T-helper 2 cell treated with Interferon-gamma antibody and Interleukin-4, amounts not matched to agents 100 ng/mL and 5 ng/mL, for 36 hours (primary cell): ENCODE measurements around the gene RASA1. TPM values are rescaled to one million over a fixed set of nuclear protein-coding genes. Genes with fewer than 3 reads are reported as not detected.

Experiments
- intact Hi-C: fragments of 100-400 bp; cut with micrococcal nuclease; formaldehyde crosslinking; loops from one replicate; pipeline ENCODE4 v1.15.1; 2023
- total RNA-seq: library from RNA; stranded (reverse); gene quantifications from 2 replicates; pipeline ENCODE4 v1.2.3, GENCODE V29; 2022

RASA1 gene
- total RNA-seq, 1 donor from 2014 or later, result 23.9 TPM

- intact Hi-C loops, result loop anchor here (1.0 to 10.0 kb wide), 6 partner anchors 37 to 518 kb away; no protein-coding TSS in a partner anchor
Measured at GRCh38 chr5:87399720-87400119, 132.0 kb downstream of the RASA1 start.

- intact Hi-C loops, result loop anchor here (1.0 to 10.0 kb wide), 6 partner anchors 38 to 519 kb away; no protein-coding TSS in a partner anchor
Measured at GRCh38 chr5:87400305-87400899, 132.7 kb downstream of the RASA1 start.

GRCh38 chr5:87401626-87402025 lies 133.9 kb downstream of the RASA1 start:
- intact Hi-C loops, result loop anchor here (5.0 to 10.0 kb wide), 2 partner anchors 39 to 387 kb away; no protein-coding TSS in a partner anchor

- intact Hi-C loops, result loop anchor here (5.0 to 10.0 kb wide), 2 partner anchors 41 to 389 kb away; no protein-coding TSS in a partner anchor
Measured at GRCh38 chr5:87403409-87403808, 135.7 kb downstream of the RASA1 start.

- intact Hi-C loops, result loop anchor here (1.0 to 10.0 kb wide), 3 partner anchors 8 to 389 kb away; partner anchors contain the start of gene CCNH
Measured at GRCh38 chr5:87403899-87404298, 136.2 kb downstream of the RASA1 start.

- intact Hi-C loops, result loop anchor here (1.0 to 10.0 kb wide), 3 partner anchors 8 to 390 kb away; partner anchors contain the start of gene CCNH
Measured at GRCh38 chr5:87404359-87404758, 136.7 kb downstream of the RASA1 start.

- intact Hi-C loops, result loop anchor here (10.0 kb wide), 1 partner anchor 391 kb away; no protein-coding TSS in a partner anchor
Measured at GRCh38 chr5:87405472-87406155, 137.9 kb downstream of the RASA1 start.

GRCh38 chr5:87408204-87408603 lies 140.5 kb downstream of the RASA1 start:
- intact Hi-C loops, result loop anchor here (10.0 kb wide), 1 partner anchor 393 kb away; no protein-coding TSS in a partner anchor

DNA sequence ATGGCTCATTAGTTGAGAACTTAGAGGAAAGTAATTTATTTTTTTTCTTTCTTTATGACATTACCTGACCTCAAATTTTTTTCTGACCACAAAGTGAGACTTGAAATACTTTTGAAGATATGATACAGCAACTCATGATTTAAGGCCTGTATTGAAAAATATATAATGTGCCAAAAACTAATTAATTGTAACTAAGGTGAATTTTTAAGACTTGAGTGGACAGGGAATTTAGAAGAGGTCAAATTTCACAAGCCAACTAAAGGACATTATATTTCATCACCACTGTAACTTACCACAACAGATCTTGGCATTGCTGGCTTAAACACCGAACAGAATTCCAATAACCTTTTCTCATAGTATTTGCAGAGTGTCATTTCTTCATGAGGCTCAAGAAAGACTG lies 143.2 kb downstream of the RASA1 start:
- intact Hi-C loops, result loop anchor here (5.0 to 10.0 kb wide), 3 partner anchors 334 to 1274 kb away; partner anchors contain the start of gene TMEM161B

DNA sequence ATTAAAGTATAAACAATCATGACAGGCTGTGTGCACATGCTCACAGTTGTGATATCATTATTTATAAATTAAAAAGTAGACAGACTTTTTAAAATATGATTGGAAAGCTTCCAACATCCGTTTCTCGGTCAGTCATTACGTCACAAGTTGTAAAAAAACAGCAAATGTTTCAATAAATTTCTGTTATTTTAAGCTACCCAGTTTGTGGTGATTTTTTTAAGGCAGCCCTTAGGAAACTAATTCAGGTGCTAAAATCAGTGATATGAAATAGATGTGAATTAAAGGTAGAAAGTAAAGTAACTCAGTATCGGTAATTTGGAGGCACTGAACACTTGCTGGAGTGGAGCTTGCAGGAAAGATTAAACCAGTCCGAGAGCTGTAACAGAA lies 143.9 kb downstream of the RASA1 start:
- intact Hi-C loops, result loop anchor here (5.0 to 10.0 kb wide), 3 partner anchors 334 to 1273 kb away; partner anchors contain the start of gene TMEM161B

GRCh38 chr5:87411973-87412629 lies 144.4 kb downstream of the RASA1 start:
- intact Hi-C loops, result loop anchor here (1.0 to 10.0 kb wide), 8 partner anchors 8 to 1273 kb away; partner anchors contain the start of genes COX7C and TMEM161B

DNA sequence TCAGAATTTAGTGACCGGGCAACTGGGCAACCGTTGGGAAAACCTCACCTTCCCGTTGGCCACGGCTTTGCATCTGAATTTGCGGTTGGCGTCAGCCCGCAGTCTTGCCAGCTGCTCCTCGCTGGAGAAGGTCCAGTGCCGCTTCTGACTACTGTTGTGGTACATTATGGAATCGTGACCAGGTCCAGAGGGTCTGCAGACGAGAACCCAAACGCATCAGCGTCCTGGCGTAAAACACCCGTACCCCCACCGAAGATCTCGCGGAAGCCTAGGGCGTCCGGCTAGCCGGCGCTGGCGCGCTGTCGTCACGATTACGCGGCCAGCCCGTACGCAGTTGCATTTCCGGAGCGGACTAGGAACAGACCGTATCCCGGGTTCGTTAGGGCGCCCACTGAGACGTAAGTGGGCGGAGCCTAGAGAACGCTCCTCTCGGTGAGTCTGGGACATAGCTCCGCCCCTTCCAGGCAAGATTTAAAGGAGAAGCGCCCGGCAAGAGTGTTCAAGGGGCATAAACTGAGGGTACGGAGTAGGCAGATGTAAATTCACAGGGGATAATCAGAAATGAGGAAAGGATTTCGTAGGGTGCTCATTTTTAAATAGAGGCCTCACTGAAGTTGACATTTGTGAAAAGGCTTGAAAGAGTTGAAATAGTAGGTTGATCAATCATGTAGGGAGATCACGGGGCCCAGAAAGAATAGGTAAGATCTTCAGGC lies 145.1 kb downstream of the RASA1 start, which contains the start of gene CCNH:
Gene CCNH (minus strand): TSS at position 301 of the 713 bp plus-strand sequence. CDS start 136 bp downstream, at position 165.
- intact Hi-C loops, result loop anchor here (1.0 to 10.0 kb wide), 9 partner anchors 8 to 1272 kb away; partner anchors contain the start of genes COX7C and TMEM161B

DNA sequence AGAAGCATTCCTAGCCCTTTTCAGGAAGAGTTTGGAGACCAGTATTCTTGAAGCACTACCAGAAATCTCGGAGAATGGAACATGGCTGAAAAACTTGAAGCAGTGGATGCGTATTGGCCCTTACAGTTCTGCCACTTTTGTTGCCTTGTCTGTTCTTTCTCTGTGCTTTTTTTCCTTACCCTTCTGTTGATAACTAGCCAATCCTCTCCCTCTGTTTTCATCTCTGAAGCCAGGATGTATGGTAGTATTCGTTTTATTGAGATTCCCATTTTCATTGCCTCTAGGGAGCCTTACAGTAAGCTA lies 145.6 kb downstream of the RASA1 start:
- intact Hi-C loops, result loop anchor here (1.0 to 10.0 kb wide), 6 partner anchors 72 to 1272 kb away; partner anchors contain the start of gene TMEM161B

- intact Hi-C loops, result loop anchor here (10.0 kb wide), 1 partner anchor 1266 kb away; no protein-coding TSS in a partner anchor
Measured at GRCh38 chr5:87418506-87418905, 150.8 kb downstream of the RASA1 start.

DNA sequence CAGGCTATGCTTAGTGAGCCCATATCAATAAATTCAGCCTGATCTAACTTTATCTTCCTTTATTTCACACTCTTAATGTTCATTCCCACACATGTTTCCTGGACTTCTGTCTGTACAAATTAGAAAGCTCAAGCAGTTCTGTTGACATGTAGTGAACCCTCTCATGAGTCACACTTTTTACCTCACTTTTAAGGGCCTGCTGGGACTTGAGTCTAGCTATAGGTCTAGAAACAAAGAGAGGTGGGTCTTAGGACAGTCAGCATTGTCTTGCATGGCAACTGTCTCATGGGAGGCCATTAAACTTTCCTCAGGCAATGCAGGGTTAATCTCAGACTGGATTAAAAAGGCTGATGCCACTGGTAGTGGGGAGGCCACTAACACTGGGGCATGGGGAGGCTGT lies 153.6 kb downstream of the RASA1 start:
- intact Hi-C loops, result no loop called here

- intact Hi-C loops, result no loop called here
Measured at GRCh38 chr5:87423755-87424154, 156.1 kb downstream of the RASA1 start.

GRCh38 chr5:87430863-87431457 lies 163.3 kb downstream of the RASA1 start:
- intact Hi-C loops, result no loop called here

GRCh38 chr5:87432460-87432859 lies 164.8 kb downstream of the RASA1 start:
- intact Hi-C loops, result no loop called here

DNA sequence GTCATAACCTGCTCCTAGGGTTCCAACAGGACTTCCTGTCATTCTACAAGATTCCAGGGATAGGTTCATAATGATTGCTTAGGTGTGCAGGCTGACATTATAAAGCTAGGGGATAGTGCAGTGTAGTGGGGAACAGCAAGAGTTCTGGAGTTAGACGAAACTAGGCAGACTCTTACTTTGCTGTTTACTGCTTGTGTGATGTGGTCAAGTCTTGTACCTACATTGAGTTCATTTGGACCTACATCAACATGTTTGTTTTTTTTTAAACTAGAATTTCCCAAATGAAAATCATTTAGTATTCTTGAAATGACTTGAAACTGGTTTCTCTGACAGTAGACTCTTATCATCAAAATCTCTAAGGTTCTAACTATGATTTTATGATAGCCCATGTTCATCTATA lies 166.3 kb downstream of the RASA1 start:
- intact Hi-C loops, result no loop called here

DNA sequence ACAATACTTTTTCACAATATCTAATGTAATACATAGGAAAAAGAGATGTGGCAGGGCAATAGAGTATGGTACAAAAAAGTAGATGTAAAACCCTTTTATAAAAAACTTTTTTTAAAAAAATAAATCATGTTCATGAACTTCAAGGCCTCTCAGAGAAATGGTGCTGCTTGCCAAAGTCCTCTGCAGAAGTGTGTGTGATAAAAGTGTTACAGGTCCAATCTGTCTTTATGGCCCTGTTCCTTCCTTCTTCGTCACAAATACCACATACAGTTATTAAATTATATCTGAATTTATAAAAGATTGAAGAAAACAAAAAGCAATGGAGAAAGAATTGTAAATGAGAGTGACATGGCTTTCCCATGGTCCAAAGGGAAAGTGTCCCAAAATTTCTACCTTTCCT lies 166.8 kb downstream of the RASA1 start:
- intact Hi-C loops, result no loop called here
